NCI-H1048 (cell line): ENCODE results near the gene SIM1.

ENCODE experiments used
- DNase-seq: peaks from one replicate; lab custom pipeline; 2025; lab: John Stamatoyannopoulos, UW

The SIM1 gene

GRCh38 chr6:100353276-100354015 is 111.3 kb downstream of the SIM1 start:
- DNase-seq, result no peak

GRCh38 chr6:100350139-100350538 is 114.6 kb downstream of the SIM1 start:
- no peak for DNase-seq

GRCh38 chr6:100349366-100349765 is 115.4 kb downstream of the SIM1 start:
- no peak for DNase-seq

- DNase-seq, result no peak
Observed at GRCh38 chr6:100347901-100348550, 116.7 kb downstream of the SIM1 start.

- DNase-seq, result no peak
Observed at GRCh38 chr6:100346828-100347227, 117.9 kb downstream of the SIM1 start.

GRCh38 chr6:100346203-100346602 is 118.5 kb downstream of the SIM1 start:
- no peak for DNase-seq

- no peak for DNase-seq
Observed at GRCh38 chr6:100344761-100345160, 120.0 kb downstream of the SIM1 start.

- no peak for DNase-seq
Observed at GRCh38 chr6:100344321-100344720, 120.4 kb downstream of the SIM1 start.

GRCh38 chr6:100343316-100344077 is 121.2 kb downstream of the SIM1 start:
- no peak for DNase-seq

GRCh38 chr6:100342830-100343229 is 121.9 kb downstream of the SIM1 start:
- no peak for DNase-seq

- no peak for DNase-seq
Observed at GRCh38 chr6:100339574-100340255, 125.0 kb downstream of the SIM1 start.

GRCh38 chr6:100338090-100338489 is 126.6 kb downstream of the SIM1 start:
- no peak for DNase-seq

- DNase-seq, result no peak
Observed at GRCh38 chr6:100336876-100337275, 127.8 kb downstream of the SIM1 start.

- no peak for DNase-seq
Observed at GRCh38 chr6:100335991-100336390, 128.7 kb downstream of the SIM1 start.
